Progenitor cell of endocrine pancreas (in vitro differentiated cells): ENCODE data around the gene GLO1. TPM values are rescaled to one million over a fixed set of nuclear protein-coding genes. Genes with fewer than 3 reads are reported as not detected.

Experiments
- DNase-seq: peaks from one replicate; pipeline ENCODE4 v3.0.0; 2021; ENCODE audit warnings: low spot score; ENCODE audit not compliant: unreplicated experiment
- H3K27ac Mint-ChIP-seq: 2 replicates; pipeline ENCODE4 v1.8.0; 2021; ENCODE audit warnings: mild to moderate bottlenecking, moderate library complexity, mixed read lengths
- H3K27me3 Mint-ChIP-seq: 2 replicates; pipeline ENCODE4 v1.8.0; 2021; ENCODE audit warnings: mixed read lengths
- H3K36me3 Mint-ChIP-seq: 2 replicates; pipeline ENCODE4 v1.8.0; 2022; ENCODE audit warnings: mixed read lengths; ENCODE audit not compliant: insufficient read depth
- H3K4me1 Mint-ChIP-seq: 2 replicates; pipeline ENCODE4 v1.8.0; 2021; ENCODE audit warnings: low read depth, mixed read lengths
- H3K4me3 Mint-ChIP-seq: 2 replicates; pipeline ENCODE4 v1.8.0; 2021; ENCODE audit warnings: low read depth, mild to moderate bottlenecking, moderate library complexity, mixed read lengths
- H3K9me3 Mint-ChIP-seq: 2 replicates; pipeline ENCODE4 v1.8.0; 2021; ENCODE audit warnings: low read depth, mixed read lengths
- total RNA-seq: library from RNA; stranded (reverse); gene quantifications from 2 replicates; pipeline ENCODE4 v1.2.1, GENCODE V29; 2021
- TF ChIP-seq, protein P1 (sequence below): fragments of 200-600 bp; sonication (generic); IDR thresholded peaks from one replicate; pipeline ENCODE4 v1.5.0; 2021; ENCODE audit warnings: antibody characterized with exemption, mild to moderate bottlenecking; ENCODE audit not compliant: unreplicated experiment

GLO1 gene
- total RNA-seq, 1 donor from 2014 or later = 97.9 TPM

DNA sequence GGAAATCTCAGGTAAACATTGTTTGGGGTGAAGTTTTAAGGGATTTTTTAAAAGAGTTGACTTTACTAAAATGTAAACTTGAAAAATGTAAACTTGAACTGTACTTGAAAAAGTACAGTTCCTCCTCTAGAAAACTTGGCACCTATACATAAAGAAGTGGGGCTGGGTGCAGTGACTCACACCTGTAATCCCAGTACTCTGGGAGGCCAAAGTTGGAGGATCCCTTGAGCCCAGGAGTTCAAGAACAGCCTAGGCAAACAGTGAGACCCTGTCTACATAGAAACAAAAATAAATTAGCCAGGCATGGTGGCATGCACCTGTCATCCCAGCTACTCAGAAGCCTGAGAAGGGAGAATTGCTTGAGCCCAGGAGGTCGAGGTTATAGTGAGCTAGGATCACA, 70.5 kb downstream of the GLO1 start:
- no peaks in the 10 kb centered on the region for H3K36me3 Mint-ChIP-seq
- no peaks in the 10 kb centered on the region for H3K4me1 Mint-ChIP-seq
- TF ChIP-seq, protein P1, sequence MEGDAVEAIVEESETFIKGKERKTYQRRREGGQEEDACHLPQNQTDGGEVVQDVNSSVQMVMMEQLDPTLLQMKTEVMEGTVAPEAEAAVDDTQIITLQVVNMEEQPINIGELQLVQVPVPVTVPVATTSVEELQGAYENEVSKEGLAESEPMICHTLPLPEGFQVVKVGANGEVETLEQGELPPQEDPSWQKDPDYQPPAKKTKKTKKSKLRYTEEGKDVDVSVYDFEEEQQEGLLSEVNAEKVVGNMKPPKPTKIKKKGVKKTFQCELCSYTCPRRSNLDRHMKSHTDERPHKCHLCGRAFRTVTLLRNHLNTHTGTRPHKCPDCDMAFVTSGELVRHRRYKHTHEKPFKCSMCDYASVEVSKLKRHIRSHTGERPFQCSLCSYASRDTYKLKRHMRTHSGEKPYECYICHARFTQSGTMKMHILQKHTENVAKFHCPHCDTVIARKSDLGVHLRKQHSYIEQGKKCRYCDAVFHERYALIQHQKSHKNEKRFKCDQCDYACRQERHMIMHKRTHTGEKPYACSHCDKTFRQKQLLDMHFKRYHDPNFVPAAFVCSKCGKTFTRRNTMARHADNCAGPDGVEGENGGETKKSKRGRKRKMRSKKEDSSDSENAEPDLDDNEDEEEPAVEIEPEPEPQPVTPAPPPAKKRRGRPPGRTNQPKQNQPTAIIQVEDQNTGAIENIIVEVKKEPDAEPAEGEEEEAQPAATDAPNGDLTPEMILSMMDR = no peak
- H3K4me3 Mint-ChIP-seq = no peak overlapping the region
- H3K27me3 Mint-ChIP-seq = no peaks in the 10 kb centered on the region
- H3K27ac Mint-ChIP-seq = no peak overlapping the region
- DNase-seq = no peak
- no peaks in the 10 kb centered on the region for H3K9me3 Mint-ChIP-seq

DNA sequence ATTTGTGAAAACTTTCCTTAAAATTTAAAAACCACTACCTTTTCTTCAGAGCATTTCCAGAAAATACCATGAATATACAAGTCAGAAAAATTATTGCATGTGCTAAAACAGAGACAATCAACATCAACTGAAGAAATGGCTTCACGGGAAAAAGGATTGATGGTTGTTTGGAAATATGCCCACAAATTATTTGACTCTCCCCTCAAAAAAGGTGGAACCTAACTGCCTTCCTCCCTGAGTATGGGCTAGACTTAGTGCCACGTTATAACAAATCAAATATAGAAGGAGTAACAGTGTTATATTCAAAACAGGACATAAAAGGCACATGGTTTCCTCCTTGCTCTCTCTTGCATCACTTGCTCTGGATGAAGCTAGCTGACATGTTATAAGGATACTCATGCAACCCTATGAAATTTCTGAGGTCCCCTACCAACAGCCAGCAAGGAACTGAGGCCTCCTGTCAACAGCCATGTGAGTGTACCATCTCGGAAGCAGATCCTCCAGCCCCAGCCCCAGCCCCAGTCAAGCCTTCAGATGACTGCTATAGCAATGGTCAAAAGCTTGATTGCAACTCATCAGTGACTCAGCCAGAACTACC, 71.7 kb downstream of the GLO1 start:
- TF ChIP-seq, protein P1 = no peak
- H3K36me3 Mint-ChIP-seq = no peaks in the 10 kb centered on the region
- DNase-seq = no peak
- H3K27me3 Mint-ChIP-seq = no peaks in the 10 kb centered on the region
- H3K9me3 Mint-ChIP-seq = no peaks in the 10 kb centered on the region
- no peak overlapping the region for H3K4me3 Mint-ChIP-seq
- no peak overlapping the region for H3K27ac Mint-ChIP-seq
- no peaks in the 10 kb centered on the region for H3K4me1 Mint-ChIP-seq

Other genes starting within 250 kb of the GLO1 start
- gene BTBD9, start 63.2 kb downstream of the GLO1 start, total RNA-seq = 25.6 and 25.9 TPM in 2 replicates
- gene DNAH8, start 12.2 kb upstream of the GLO1 start, total RNA-seq = 0.12 and 0.13 TPM in 2 replicates